GM19452 (cell line): ENCODE measurements around the gene KRTAP10-7.
"Not testable (repeated sequence)": the region's sequence is repeated elsewhere in the genome, so short reads cannot be mapped to it uniquely, and the experiment has no call there.

Experiments used
- ATAC-seq: cut with Tn5 transposase; IDR thresholded peaks from one replicate; pipeline ENCODE4 v1.9.1; 2021; ENCODE audit not compliant: unreplicated experiment

KRTAP10-7 gene

DNA sequence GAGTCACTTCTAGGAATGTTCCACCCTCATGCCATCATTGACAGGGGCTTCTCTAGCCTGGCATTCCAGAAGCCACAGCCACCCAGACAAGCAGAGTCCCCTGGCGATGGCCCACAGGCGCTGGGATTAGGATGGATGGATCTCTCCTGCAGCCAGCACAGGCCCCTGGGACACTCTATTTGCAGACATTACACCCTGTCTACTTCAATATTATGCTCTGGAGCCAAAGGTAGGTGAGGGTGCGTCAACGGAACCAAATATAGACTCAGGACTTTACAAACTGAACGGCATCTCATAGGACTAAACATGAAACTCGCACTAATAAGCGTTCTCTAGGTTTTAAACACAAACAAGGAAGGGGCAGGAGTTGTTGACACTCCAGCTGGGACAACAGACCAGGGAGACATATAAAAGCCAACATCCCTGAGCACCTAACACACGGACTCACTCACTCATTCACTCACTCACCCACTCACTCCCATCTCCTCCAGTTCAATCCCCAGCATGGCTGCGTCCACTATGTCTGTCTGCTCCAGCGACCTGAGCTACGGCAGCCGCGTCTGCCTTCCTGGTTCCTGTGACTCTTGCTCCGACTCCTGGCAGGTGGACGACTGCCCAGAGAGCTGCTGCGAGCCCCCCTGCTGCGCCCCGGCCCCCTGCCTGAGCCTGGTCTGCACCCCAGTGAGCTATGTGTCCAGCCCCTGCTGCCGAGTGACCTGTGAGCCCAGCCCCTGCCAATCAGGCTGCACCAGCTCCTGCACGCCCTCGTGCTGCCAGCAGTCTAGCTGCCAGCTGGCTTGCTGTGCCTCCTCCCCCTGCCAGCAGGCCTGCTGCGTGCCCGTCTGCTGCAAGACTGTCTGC lies at the start of gene KRTAP10-7:
Gene KRTAP10-7, plus strand, starts transcription at position 480 of the 861 bp plus-strand sequence. Its CDS starts 25 bp downstream, at position 505.
- not testable (repeated sequence) for ATAC-seq

DNA sequence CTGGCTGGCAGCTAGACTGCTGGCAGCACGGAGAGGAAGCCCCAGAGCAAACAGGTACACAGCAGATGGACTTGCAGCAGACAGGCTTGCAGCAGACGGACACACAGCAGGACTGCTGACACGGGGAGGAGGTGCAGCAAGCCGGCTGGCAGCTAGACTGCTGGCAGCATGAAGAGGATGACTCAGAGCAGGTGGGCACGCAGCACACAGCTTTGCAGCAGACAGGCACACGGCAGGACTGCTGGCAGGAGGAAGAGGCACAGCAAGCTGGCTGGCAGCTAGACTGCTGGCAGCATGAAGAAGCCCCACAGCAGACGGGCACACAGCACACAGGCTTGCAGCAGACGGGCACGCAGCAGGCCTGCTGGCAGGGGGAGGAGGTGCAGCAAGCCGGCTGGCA lies 49.6 kb upstream of the KRTAP10-7 start:
- no peak for ATAC-seq

- no peak for ATAC-seq
Measured at GRCh38 chr21:44551340-44551961, 48.9 kb upstream of the KRTAP10-7 start, which contains the start of gene KRTAP10-2. Gene KRTAP10-2, minus strand, starts transcription at chr21:44551505. Its CDS starts 47 bp downstream, at chr21:44551458.

DNA sequence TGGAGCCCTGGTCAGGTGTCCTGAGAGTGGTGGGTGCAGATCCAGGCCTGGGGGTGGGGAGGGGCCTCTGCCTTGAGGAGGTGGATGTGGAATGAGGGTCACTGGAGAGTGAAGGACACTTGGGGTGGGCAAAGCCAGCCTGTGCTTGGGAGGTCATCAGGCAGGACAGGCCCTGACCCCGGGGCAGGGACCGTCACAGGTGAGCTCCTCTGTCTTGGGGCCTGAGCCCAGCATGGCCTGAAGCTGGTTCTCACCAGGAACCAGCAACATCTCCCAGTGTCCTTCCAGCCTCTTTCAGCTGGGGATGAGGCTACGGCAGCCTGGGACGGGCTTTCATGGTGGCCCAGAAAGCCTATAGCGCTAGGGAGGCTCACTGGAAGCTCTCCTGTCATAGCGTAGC lies 48.3 kb upstream of the KRTAP10-7 start:
- ATAC-seq: no peak

DNA sequence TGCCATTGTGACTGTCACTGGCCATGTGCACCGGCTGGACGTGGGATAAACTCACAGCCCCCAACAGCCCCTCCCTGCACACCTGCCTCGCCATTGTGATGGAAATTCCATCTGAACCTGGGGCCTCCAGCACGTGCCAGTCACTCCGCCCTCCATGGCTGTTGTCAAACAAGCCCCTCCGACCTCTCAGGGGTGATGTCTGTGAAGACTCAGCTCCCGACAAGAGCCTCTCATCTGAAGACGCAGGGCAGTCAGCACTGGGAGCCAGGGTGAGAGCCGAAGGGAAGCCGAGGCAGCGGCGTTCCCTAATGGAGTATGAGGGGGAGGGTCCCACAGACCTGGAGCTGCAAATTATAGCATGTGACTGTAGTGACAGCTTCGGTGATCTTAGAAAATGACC lies 47.7 kb upstream of the KRTAP10-7 start:
- ATAC-seq: no peak

DNA sequence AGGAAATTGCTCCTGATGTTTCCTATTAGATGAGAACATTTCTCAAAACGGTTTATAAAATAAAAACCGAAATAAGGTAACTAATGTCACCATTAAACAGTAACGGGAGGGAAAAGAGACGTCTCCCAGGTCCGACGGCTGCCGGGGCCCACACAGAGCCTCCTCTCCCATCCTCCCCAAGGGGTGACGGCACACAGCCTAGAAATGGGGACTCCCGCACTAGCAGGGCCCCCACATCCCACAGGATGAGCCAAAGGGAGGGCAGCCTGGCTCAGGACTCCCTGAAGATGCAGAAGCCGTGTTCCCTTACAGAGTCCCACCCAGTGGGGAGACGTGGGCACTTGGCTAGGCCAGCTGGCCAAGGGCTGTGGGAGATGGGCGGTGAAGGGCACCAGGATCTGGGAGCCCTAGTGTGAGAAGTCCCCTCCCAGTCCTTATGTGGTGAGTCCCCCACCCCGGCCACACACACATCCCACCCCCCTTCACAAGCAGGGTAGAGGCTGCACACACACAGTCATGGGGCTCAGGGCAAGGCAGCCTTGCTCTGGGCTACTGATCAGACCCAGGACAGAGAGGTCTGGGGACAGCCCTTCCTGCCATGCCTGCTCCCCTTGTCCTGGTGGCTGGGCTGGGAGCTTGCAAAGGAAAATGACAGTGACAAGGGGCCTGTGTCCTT lies 45.1 kb upstream of the KRTAP10-7 start:
- no peak for ATAC-seq

GRCh38 chr21:44556879-44557278 lies 43.5 kb upstream of the KRTAP10-7 start:
- no peak for ATAC-seq

- ATAC-seq: no peak
Measured at GRCh38 chr21:44557491-44558328, 42.7 kb upstream of the KRTAP10-7 start.

- ATAC-seq: not testable (repeated sequence)
Measured at GRCh38 chr21:44558329-44558675, 42.1 kb upstream of the KRTAP10-7 start.

GRCh38 chr21:44558695-44559094 lies 41.7 kb upstream of the KRTAP10-7 start, which contains the start of gene KRTAP10-3:
Gene KRTAP10-3, minus strand, starts transcription at chr21:44558795. Its CDS starts 80 bp downstream, at chr21:44558715.
- no peak for ATAC-seq

DNA sequence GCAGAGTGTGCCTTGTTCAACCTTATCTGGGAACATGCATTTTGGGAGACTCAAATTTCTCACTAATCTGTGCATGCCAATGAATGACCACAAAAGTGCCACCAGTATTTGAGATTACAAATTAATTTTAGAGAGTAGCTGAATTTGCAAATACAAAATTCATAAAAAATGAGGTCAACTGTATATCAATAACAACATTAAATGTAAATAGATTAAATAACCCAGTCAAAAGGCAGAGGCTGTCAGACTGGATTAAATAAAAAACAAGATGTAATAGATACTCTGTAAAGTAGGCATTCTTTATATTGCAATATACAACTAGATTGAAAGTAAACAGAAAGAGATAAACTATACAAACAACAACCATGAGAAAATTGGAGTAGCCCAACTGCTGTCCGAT lies 36.3 kb upstream of the KRTAP10-7 start:
- ATAC-seq: no peak

GRCh38 chr21:44564886-44565598 lies 35.4 kb upstream of the KRTAP10-7 start:
- ATAC-seq: no peak

DNA sequence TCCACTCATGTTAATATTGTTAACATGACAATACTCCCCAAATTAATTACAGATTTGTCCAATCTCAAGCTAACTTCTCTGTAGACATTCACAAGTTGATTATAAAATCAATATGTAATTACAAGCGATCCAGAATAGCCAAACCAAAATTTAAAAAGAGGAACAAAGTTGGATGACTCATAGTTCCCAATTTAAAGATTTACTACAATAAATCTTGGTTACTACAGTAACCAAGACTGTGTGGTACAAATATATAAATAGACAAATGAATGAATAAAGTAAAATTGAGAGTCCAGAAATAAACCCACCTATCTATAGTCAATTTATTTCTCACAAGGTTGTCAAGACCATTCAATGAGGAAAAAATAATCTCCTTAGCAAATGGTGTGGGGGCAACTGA lies 34.0 kb upstream of the KRTAP10-7 start:
- ATAC-seq: no peak

DNA sequence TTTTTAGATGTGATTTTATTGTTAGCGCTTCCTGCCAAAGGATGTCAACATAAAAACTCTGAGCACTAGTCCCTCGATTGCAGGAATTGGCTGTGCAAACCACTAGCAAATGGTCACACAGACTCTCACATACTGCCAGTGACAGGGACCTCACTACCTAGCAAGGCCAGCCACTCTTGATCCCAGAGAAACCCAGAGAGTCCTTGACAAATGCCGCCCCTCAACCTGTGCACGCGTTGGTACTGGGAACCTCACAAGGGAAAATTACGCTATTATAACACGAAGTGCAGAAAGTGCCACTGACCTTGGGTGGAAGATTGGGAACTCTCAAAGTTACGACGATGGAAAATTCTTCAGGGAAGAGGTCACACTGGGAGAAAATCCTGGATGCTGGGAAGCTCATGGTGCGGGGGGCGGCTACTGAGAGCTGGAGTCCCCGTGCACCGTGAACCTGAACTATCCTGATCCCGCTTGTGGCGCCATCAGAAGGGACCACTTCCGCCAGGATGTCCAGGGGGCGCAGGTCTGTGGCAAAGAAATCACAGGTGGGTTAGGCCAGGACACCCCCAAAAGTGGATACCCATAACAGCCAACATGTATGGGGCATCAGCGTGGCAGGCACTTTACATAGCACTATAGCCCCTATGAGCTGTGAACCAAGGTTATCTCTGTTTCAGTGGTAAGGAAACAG lies 32.8 kb upstream of the KRTAP10-7 start:
- no peak for ATAC-seq

GRCh38 chr21:44568261-44568660 lies 32.1 kb upstream of the KRTAP10-7 start:
- ATAC-seq: no peak

GRCh38 chr21:44568667-44569556 lies 31.5 kb upstream of the KRTAP10-7 start:
- no peak for ATAC-seq

- no peak for ATAC-seq
Measured at GRCh38 chr21:44569861-44570517, 30.4 kb upstream of the KRTAP10-7 start.

- no peak for ATAC-seq
Measured at GRCh38 chr21:44571296-44571695, 29.1 kb upstream of the KRTAP10-7 start.
